Stimulated activated CD4-positive, alpha-beta T cell treated with anti-CD3 and anti-CD28 coated beads, Interleukin-1b, Interleukin-23, amount 100 ng/mL, for 4 hours (primary cell): Measurements from ENCODE around the gene CGNL1.

Experiments used
- DNase-seq, 2 donors: peaks; one replicate each; pipeline ENCODE4 v3.0.0-alpha.2; 2020; ENCODE audit warnings: low read depth in 2 of 2

CGNL1 gene

DNA sequence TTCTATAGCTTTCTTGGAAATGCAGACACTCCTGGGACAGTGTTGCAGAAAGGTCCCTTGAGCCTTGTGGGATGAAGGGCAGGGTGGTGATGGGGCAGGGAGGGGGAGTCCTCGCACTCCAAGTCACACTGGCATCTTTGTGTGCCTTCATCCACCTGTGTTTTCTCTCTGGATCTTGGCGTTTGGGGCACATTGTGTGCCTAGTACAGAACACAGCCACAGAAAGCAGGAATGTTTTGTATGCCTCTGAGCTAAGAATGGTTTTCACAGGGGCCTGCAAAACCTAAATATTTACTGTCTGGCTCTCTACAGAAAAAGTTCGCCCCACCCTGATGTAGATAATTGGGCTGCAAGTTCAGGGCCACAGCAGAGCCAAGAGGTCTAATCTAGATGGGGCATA is 221.1 kb downstream of the CGNL1 start:
- DNase-seq = no peak

- no peak for DNase-seq
Measured at GRCh38 chr15:57598346-57598745, 222.0 kb downstream of the CGNL1 start.

DNA sequence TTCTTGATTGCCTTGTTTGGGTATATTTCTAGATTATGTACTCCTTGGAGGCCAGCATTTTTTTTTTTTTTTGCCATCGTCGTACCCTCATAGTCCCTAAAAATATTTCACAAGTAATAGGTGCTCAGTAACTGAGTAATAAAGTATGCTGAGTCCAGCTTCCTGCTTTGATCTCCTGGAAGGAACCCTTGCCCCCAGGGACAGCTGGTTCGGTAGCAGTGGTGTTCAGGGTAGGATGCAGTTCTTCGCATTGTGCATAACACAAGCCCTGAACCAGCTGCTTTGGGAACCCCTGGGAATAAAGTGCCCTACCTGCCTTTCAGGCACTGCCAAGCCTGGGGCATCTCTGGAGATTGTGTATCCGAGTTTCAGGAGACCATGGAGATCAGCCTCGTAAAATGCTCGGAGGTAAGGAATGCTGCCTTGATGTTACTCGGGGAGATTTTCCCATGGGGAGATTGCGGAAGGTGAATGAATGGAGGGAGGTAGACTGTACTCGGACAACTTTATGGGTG is 223.0 kb downstream of the CGNL1 start:
- DNase-seq = no peak

DNA sequence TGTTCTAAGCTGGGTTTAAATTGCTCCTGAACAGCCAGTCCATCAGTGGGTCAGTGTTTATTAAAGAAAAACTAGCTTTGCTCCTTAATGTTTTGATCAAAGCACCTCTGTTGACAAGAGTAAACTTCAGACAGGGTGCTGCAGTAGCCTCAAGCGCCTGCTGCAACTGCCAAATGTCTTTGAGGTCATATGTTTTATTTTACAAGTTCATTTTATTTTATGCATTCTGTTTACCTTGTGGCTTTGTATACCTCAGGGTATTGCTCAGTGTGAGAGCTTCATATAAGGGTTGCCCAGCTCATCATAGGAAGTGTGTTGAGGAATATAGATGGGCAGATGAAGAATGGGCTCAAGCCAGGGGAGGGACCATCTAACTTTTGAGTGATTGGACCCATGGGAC is 223.9 kb downstream of the CGNL1 start:
- DNase-seq = no peak
